HS-5 (cell line): ENCODE measurements around the gene GUK1.

Experiments used
- DNase-seq: peaks from one replicate; pipeline ENCODE4 v3.0.0-alpha.2; 2012; ENCODE audit warnings: low read depth

GUK1 gene

GRCh38 chr1:228139931-228140723 lies at the start of gene GUK1:
Gene GUK1, plus strand, starts transcription at chr1:228140279. Its CDS starts 24 bp downstream, at chr1:228140303.
- DNase-seq: peak; percentile 95

GRCh38 chr1:228090613-228091081 lies 49.4 kb upstream of the GUK1 start:
- DNase-seq: no peak

- no peak for DNase-seq
Measured at GRCh38 chr1:228091084-228091483, 49.0 kb upstream of the GUK1 start.

- no peak for DNase-seq
Measured at GRCh38 chr1:228092342-228093049, 47.6 kb upstream of the GUK1 start.

- DNase-seq: no peak
Measured at GRCh38 chr1:228093050-228093906, 46.8 kb upstream of the GUK1 start.

- DNase-seq: no peak
Measured at GRCh38 chr1:228094432-228095016, 45.6 kb upstream of the GUK1 start.

GRCh38 chr1:228095161-228095560 lies 44.9 kb upstream of the GUK1 start:
- DNase-seq: no peak

- no peak for DNase-seq
Measured at GRCh38 chr1:228095938-228096337, 44.1 kb upstream of the GUK1 start.

- no peak for DNase-seq
Measured at GRCh38 chr1:228096416-228097332, 43.4 kb upstream of the GUK1 start.

- no peak for DNase-seq
Measured at GRCh38 chr1:228097333-228098081, 42.6 kb upstream of the GUK1 start.

GRCh38 chr1:228098323-228098931 lies 41.7 kb upstream of the GUK1 start:
- DNase-seq: no peak

- DNase-seq: no peak
Measured at GRCh38 chr1:228099331-228099732, 40.7 kb upstream of the GUK1 start.

- DNase-seq: no peak
Measured at GRCh38 chr1:228100822-228101613, 39.1 kb upstream of the GUK1 start.

GRCh38 chr1:228101614-228101993 lies 38.5 kb upstream of the GUK1 start:
- no peak for DNase-seq

GRCh38 chr1:228101994-228102790 lies 37.9 kb upstream of the GUK1 start:
- DNase-seq: no peak

GRCh38 chr1:228102791-228103620 lies 37.1 kb upstream of the GUK1 start, which contains the start of gene C1orf35:
Gene C1orf35, minus strand, starts transcription at chr1:228103325. Its CDS starts 98 bp downstream, at chr1:228103227.
- DNase-seq: peak; percentile 68
